Measurements from ENCODE around the gene C5orf22. TPM values are rescaled to one million over a fixed set of nuclear protein-coding genes. Genes with fewer than 3 reads are reported as not detected.

Gene C5orf22
- total and polyA plus RNA-seq, 8 donors = 1.4 to 40.6 (median 8.6) TPM

DNA sequence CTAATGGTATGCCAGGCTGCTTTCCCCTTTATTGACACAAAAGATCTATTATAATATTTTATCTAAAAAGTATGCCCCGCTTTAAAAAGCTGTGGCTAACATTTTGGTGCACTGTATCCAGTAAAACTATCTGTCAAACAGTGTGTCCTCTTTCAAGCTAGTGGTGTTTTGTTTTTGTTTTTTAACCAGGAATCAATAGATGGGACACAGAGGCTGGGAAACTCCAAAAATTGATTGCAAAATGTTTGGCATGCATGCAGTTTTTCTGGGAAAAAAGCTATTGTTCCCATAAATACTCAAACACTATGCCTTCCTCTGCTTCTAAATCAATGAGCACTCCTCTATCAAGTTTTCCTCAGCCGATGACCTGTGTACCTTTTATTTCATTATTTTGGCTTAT, 72.5 kb downstream of the C5orf22 start:
- H3K4me1 ChIP-seq = no peaks in the 10 kb centered on the region
- intact Hi-C loops (cut with DNase I; ENCODE audit: low total_unique reads) = no loop called here
- H3K27me3 ChIP-seq = no peaks in the 10 kb centered on the region
- H3K9me3 ChIP-seq = no peaks in the 10 kb centered on the region
- no peak overlapping the region for H3K27ac ChIP-seq
- WGBS, 5 donors = 62 to 82% (median 72%) methylated on average over 2 of the region's 2 CpGs
- H3K4me3 ChIP-seq = no peak overlapping the region
- no peak for DNase-seq
- no peaks in the 10 kb centered on the region for H3K36me3 ChIP-seq
- no peak for TF ChIP-seq EP300 (IDR thresholded peaks at IDR 0.05)
- TF ChIP-seq POLR2AphosphoS5 (IDR thresholded peaks at IDR 0.05) = no peak
- no peak for TF ChIP-seq POLR2A (IDR thresholded peaks at IDR 0.05)
- TF ChIP-seq, protein P1, sequence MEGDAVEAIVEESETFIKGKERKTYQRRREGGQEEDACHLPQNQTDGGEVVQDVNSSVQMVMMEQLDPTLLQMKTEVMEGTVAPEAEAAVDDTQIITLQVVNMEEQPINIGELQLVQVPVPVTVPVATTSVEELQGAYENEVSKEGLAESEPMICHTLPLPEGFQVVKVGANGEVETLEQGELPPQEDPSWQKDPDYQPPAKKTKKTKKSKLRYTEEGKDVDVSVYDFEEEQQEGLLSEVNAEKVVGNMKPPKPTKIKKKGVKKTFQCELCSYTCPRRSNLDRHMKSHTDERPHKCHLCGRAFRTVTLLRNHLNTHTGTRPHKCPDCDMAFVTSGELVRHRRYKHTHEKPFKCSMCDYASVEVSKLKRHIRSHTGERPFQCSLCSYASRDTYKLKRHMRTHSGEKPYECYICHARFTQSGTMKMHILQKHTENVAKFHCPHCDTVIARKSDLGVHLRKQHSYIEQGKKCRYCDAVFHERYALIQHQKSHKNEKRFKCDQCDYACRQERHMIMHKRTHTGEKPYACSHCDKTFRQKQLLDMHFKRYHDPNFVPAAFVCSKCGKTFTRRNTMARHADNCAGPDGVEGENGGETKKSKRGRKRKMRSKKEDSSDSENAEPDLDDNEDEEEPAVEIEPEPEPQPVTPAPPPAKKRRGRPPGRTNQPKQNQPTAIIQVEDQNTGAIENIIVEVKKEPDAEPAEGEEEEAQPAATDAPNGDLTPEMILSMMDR (IDR thresholded peaks at IDR 0.05) = no peak

Small RNAs within 50 kb of the gene (small RNA-seq; reads per million reads assigned to genes)
- gene RF00019 (0 reads per million in 4 donors), gene RNU6-363P (0 reads per million in 4 donors)

Other genes with a start within 250 kb of the C5orf22 start
- 10 to 100 TPM; 28.0 to 77.2 (median 51.6) TPM for gene DROSHA, start 208 bp upstream of the C5orf22 start, total RNA-seq
- 10 to 100 TPM; 25.2 to 62.2 (median 33.8) TPM for gene DROSHA, start 208 bp upstream of the C5orf22 start, polyA plus RNA-seq
- gene PDZD2, start 106.8 kb downstream of the C5orf22 start, total RNA-seq = 10 to 100 TPM in 2 of 5 donors, 1 to 10 TPM in 2, under 1 TPM in 1; under 0.01 to 61.3 (median 8.9) TPM
- 1 to 10 TPM; 1.6 to 4.9 (median 2.8) TPM for gene PDZD2, start 106.8 kb downstream of the C5orf22 start, polyA plus RNA-seq

Data from stomach (tissue), 9 donors.